GM19438 (cell line): ENCODE data around the gene SIRT2.
"Not testable (repeated sequence)": the region's sequence is repeated elsewhere in the genome, so short reads cannot be mapped to it uniquely, and the experiment has no call there.

Experiments
- ATAC-seq: cut with Tn5 transposase; IDR thresholded peaks from one replicate; pipeline ENCODE4 v1.9.1; 2021; ENCODE audit warnings: low read depth; ENCODE audit not compliant: unreplicated experiment

The SIRT2 gene

DNA sequence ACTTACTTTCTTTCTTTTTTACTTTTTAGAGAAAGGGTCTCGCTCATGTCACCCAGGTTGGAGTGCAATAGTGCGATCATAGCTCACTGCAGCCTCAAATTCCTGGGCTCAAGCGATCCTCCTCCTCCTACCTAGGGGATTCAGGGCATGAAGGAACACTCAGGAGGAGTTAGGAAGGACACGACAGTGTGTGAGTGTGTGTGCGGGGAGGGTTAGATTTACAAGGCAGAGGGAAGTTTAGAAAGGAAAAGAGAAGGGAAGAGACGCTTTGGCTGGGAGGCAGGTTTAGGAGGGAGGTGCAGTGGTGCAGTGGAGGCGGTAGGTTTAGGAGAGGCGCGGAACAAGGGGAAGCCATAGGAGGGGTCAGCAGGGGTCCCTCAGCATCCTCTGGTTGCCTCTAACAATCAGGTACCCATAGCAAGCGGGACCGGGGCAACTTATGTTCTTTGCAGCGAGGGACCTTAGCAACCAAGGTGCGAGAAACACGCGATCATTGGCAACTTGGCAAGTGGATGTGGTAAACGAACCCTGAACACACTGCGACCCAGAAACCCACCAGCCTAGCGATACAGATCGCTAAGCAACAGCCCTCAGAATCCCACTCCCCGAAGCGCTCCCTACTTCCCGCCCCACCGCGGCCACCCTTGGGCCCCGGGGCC is 501 bp downstream of the SIRT2 start:
- no peak for ATAC-seq

DNA sequence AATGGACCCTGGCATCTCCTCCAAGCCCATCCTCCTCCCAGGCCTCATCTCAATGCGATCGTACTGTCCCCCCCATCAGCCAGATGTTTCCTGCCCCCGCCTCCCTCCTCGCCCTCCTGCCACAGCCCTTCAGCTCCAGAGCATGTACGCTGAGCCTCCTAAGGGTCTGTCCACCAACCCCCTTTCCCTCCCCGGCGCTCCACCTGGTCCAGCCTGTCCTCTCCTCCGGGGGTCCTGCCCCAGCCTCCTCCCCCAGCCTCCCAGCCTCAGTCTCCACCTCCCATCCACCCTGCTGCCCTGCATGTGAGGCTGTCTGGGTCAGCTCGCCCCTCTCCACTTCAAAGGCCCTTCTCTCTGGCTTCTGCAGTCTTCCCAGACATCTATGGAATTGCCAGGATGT is 4.5 kb downstream of the SIRT2 start:
- ATAC-seq: no peak

DNA sequence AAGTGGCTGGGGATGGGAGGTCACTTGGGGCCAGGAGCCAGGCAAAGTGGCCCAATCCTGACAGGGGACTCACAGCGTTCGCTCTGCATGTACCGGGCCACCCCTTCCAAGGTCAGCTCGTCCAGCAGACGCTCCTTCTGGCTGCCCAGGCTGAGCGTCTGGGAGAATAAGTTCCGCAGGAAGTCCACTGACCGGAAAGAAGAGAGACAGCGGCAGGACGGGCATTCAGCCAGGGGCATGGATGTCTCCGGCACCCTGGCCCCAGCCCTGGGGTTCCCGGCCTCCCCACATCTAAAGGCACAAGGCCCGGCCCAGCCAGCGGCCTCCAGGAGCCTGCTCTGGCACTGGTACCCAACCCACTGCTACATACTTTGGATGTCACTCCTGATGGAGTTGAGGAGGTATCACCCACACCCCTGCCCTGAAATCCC is 6.1 kb downstream of the SIRT2 start:
- ATAC-seq: no peak

DNA sequence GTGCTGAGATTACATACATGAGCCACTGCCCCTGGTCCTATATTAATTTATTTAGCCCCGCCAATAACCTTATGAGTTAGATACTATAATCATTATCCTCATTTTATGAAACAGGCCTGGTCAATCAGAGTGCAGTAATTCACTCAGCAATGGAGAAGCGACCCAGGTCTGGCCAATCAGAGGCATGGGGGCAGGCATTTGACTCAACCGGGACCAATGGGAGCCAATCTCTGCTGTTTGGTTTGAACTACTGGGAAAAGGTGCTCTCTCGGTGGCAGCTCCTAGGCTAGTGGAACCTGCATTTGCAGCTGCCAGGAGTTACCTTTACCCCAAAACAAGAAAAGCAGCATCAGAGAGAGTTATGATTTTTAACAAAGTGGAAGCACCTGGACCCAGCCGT is 6.6 kb downstream of the SIRT2 start:
- ATAC-seq: no peak

DNA sequence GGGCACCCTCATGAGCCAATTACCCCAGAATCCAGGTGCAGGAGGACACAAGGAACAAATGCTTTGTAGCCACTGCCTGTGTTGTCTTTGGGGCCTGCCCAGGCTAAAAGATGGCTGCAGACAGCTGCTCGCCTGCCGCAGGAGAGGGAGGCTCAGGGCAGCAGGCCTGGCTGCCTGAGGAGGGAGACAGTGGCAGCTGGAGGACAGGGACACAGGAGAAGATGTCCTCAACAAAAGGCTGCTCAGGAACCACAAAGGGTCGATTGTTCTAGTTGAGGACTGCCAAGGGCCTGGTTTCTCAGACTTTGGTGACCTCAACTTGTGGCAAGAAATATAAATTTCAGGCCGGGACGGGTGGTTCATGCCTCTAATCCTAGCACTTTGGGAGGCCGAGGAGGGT is 7.6 kb downstream of the SIRT2 start:
- no peak for ATAC-seq

DNA sequence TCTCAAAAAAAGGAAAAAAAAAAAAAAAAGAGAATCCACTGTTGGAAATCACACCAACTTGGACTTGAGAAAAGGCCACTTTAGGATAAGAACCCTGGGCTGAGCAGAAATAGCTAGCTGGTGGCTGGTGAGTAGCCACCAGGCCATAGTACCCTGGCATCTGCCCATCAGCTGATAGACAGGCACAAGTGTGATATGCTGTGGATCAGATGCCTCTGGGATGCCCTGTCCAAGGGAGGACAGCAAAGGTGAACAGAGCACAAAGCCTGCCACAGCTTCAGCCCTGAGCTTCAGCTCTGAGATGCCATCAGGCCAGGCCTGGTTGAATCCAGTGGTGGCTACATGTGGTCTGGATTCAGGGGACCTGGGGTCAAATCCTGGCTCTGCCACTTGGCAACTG is 8.7 kb downstream of the SIRT2 start:
- ATAC-seq: no peak

DNA sequence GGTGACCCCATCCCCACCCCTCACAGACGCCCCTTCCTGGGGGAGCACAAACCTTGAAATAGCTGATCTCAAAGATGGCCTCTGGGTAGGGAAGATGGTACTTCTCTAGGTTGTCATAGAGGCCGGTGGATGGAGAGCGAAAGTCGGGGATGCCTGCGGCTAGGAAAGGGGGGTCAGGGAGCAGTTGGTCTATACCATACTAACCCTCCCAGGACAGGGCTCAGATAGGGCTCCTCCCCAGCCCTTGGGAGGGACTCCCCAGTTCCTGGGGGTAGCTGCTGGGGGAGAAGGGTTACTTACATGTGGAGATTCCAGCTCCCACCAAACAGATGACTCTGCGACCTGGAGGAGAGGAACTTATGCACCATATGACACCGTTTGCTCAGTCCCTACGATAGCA is 9.6 kb downstream of the SIRT2 start:
- ATAC-seq: no peak

DNA sequence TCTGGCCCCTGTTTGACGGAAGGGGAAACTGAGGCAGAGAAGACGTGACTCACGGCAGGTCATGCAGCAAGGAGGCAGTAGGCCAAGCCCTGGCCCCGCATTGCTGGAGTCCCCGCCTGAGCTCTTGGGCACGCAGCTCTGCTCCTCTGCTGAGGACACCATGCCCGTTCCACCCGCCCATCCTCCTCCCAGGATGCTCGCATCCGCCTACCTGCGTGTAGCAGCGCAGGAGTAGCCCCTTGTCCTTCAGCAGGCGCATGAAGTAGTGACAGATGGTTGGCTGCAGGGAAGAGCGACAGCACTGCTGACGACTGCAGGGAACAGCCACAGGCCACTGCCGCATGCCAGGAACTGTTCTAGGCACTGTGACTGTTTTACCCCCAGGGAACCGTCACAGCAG is 10.5 kb downstream of the SIRT2 start:
- ATAC-seq: no peak

DNA sequence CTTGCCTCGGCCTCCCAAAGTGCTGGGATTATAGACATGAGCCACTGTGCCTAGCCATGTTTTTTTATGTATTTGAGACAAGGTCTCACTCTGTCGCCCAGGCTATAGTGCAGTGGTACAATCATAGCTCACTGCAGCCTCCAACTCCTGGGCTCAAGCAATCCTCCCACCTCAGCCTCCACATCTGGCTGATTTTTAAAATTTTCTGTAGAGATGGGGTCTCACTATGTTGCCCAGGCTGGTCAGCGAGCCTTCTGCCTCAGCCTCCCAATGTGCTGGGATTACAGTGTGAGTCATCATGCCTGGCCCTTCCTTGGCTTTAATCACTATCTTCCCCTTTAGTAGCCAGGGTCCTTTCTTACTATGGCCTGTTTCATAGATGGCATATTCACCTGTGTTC is 14.7 kb downstream of the SIRT2 start:
- not testable (repeated sequence) for ATAC-seq

DNA sequence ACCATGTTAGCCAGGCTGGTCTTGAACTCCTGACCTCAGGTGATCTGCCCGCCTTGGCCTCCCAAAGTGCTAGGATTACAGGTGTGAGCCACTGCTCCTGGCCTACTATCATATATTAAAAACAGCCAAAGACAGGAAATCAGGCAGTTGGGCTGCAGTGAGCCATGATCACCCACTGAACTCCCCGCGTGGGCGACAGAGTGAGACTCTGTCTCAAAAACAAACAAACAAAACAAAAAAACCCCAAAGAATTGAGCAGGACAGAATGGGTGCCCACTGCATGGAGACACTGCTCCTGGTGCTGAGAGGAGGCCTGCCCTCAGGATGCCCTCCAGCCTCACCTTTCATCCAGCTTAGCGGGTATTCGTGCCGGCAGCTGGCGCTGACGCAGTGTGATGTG is 16.1 kb downstream of the SIRT2 start:
- ATAC-seq: no peak

DNA sequence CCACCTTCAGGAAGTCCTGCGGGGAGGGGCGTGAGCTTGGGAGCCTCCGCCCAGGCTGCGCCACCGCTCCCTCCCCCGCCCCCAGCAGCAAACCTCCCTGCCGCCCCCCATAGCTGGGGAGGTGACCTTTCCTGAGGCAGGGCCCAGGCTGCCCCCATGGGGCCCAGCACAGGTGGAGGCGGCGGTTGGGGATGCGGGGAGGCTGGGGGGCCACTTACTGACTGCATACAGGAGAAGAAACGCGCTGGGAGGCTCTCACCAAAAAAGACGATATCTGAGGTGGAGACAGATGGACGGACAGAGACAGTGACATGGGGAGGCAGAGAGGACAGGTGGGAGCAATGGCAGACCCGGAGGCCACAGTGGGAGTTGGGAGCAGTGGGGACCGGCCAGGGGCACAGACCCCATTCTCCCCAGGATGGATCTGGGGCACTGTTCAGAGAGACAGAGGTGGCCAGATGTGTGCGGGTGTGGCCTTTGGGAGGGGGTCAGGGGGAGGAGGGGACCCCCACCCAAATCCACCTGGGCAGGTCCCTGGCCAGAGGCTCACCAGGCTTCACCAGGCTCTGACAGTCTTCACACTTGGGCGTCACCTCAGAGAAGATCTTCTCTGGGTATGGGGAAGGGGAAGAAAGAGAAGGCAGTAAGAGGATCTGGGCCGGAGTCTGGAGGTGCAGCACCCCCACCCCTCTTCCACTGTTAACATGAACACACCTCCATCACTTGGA is 18.4 kb downstream of the SIRT2 start:
- ATAC-seq: no peak

DNA sequence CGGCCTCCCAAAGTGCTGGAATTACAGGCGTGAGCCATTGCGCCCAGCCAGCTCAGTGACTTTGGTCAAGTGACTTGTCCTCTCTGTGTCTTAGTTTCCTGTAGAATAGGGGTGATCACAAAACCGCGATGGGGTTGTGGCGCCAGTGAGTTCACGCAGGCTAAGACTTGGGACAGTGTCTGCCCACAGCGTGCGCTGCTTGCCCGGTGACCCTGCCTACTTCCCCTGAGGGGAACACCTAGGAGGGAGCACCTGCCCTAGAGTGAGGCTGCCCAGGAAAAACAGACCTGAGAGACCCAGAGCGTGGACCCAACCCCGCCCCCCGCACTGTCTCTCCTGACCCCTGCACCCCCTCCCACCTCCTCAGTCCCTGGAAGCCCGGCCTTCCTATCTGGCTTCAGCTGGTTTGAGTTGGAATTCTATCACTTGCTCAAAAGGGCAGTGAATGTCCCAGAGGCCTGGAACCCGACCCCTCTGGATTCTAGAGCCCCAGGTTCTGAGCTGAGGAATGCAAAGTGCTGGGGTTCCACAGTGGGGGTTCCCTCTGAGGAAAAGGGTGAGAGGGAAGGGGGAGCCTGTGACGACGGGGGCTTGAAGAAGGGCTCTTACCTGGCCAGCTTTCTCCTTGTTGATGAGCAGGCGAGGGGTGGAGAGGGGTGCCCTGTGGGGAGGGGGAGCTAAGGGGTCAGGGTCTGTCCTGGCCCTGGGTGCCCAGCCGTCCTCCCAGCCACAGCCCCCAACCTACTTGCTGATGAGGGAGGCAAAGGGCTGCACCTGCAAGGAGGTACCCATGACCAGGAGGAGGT is 19.1 kb downstream of the SIRT2 start:
- no peak for ATAC-seq

DNA sequence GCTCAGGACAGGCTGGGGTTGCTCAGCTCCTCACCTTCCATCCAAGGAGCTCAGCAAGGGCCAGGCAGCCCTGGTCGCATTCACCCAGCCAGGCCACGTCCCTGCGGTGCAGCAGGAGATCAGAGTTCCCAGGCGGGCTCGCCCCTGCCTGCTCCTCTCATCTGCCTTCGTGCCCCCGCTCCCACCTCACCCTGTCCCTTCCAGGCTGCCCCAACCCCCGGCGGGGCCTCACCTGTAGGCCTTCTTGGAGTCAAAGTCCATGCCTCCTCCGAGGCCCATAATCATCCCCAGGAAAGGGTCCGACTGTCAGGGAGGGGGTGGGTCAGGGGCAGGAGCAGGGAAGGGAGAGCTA is 20.0 kb downstream of the SIRT2 start:
- ATAC-seq: no peak

DNA sequence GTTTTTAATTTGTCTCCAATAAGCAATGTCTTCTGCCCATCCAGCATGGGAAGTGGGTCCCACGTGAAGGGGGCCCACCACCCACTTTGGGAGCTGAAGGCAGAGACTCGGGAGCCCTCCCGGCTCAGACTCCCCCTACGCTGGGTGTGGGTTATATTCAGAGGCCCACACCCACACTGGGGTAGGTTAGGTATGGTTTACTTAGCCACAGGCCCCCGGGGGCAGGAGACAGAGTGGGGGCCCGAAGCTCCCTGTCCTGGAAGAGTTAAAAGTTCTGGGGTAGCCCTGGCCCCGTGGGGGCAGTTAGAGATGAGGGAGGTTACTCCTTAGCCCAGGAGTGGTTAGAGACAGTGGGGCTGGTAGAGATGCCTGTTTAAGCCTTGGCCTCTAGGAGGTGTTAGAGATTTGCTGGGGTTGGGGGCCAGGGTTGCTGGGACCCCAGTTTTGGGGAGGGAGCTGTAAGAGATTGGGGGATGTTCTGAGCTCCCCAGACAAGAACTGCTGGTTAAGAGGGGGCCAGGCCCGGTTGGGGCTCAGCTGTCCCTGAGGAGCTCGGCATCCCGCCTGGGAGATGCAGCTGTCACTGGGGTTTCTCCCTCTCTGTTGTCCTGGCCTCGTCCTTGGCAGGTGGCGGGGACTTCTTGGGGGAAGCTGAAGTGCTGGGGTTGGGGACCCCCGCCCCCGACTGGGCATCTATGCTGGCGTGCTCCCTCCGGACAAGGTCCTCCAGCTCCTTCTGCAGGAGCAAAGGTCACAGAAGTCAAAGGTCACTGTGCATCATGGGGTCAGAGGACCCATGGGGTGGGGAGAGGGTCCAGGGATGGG is 20.6 kb downstream of the SIRT2 start:
- no peak for ATAC-seq

DNA sequence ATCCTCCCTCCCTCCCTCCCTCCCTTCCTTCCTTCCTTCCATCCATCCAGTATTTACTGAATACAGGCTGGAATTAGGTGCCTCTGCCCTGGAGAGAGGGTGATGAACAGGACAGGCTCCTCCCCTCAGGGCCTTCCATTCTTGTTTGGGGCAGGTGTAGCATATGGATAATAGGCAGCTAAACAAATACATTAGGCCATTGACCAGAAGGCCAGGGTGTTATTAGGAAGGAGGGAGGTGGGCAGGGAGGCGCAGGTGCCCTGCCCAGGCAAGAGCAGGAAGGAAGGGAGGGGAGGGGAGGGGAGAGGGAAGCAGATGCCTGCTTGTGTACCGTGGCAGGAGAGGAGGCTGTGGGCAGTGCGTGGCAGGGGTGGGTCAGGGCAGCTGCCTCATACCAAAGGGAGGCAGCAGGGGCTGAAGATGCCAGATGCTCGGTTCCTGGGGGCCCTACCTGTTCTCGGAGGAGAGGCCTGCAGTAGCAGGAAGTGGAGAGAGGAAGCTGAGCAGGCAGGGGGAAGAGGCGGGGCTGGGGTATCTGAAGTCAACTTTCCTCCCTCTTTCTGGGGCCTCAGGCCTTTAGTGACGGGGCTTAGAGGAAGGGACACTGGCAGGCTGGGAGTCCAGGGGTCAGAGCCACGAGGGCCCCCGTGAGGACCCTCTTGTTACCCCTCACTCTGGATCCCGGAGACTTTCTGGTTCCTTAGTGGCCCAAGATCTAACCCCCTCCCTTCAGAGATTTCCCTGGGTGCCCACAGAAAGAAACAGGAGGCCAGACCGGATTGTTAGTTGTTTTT is 21.4 kb downstream of the SIRT2 start, which contains the start of gene RINL:
RINL (minus strand) TSS at position 495 of the 794 bp plus-strand sequence. CDS start 1,533 bp downstream, outside the sequence.
- ATAC-seq: no peak

DNA sequence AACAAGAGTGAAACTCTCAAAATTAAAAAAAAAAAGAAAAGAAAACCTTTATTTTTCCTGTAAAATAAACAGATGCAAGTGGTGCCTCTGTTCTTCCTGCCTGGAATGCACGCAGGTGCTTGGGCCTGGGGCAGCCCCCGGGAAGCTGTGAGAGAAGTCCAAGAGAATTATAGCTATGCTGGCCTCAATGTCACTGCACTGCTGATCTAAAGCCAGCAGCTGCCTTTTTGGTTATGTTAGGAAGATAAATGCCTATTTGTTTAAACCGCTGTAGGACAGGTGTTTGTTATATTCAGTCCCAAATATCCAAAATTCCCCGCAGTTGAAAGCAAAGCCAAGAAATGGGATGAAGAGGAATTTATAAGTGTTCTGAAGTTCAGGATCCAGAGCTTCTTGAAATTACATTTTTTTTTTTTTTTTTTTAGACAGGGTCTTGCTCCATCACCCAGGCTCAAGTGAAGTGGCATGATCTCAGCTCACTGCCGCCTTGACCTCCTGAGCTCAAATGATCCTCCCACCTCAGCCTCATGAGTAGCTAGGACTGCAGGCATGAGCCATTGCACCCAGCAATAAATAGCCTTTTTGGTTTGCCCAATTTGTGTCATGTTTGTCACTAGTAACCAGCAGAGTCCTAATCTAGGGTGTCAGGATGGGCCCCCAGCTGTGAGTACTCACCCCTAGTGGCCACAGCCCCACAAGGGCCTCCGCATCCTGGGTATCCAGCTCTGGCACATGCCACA is 23.6 kb downstream of the SIRT2 start:
- ATAC-seq: no peak

DNA sequence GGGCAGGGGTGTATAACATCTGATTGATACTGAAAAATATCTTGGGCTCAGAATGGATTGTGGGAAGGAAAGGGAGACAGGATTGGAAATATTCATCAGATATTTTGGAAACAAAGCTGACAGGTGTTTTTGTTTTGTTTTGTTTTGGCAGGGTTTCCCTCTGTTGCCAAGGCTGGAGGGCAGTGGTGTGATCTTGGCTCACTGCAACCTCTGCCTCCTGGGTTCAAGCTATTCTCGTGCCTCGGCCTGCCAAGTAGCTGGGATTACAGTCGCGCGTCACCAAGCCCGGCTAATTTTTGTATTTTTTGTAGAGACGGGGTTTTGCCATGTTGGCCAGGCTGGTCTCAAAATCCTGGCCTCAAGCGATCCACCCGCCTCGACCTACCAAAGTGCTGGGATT is 26.0 kb downstream of the SIRT2 start:
- not testable (repeated sequence) for ATAC-seq

DNA sequence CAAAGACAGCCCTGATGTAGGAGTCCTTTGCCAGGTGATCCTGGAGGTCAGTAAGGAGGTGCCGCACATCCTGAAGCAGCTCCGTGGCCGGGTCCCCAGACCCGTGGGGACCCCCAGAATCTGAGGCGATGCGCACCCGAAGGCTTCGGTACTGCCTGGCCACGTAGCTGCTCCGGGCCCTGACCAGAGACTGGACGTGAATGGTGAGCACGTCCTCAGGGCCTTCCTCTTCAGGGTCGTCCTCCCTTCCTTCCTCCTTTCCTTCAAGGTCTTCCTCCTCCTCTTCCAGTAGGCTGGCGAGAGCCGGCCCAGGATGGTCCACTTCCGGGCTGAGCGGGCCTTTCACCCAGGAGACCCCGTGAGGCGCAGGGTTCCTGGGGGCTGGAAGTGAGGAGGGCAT is 28.8 kb downstream of the SIRT2 start:
- no peak for ATAC-seq
